Natural killer cell (primary cell): Measurements from ENCODE around the gene NKIRAS2. TPM values are rescaled to one million over a fixed set of nuclear protein-coding genes. Genes with fewer than 3 reads are reported as not detected.

Experiments
- ATAC-seq, 3 donors: fragments of 150-1000 bp in 2 of 3; fragments of 200-7000 bp in 1 of 3; cut with Tn5 transposase; 1 replicate in 1 of 3; 2 replicates in 2 of 3; pipeline ENCODE4 v1.10.0; 2021; ENCODE audit warnings: mild to moderate bottlenecking in 2 of 3, moderate library complexity in 2 of 3
- DNase-seq, 2 donors: peaks; one replicate each; pipeline versions ENCODE4 v3.0.0 to v3.0.0-alpha.2; 2013 to 2021; ENCODE audit warnings: mixed read lengths in 1 of 2
- H3K27ac ChIP-seq: one replicate; pipeline ENCODE4 v1.5.1; 2013; ENCODE audit warnings: mild to moderate bottlenecking, low read length
- H3K27me3 ChIP-seq: one replicate; pipeline ENCODE4 v1.6.1; 2013; ENCODE audit warnings: low read length; ENCODE audit not compliant: control insufficient read depth, insufficient read depth
- H3K36me3 ChIP-seq: one replicate; pipeline ENCODE4 v1.6.1; 2013; ENCODE audit warnings: low read length; ENCODE audit not compliant: control insufficient read depth, insufficient read depth
- H3K4me1 ChIP-seq: one replicate; pipeline ENCODE4 v1.6.1; 2013; ENCODE audit warnings: low read length; ENCODE audit not compliant: control insufficient read depth, insufficient read depth
- H3K4me3 ChIP-seq: one replicate; pipeline ENCODE4 v1.5.1; 2013; ENCODE audit warnings: low read length
- H3K9me3 ChIP-seq: one replicate; pipeline ENCODE4 v1.6.1; 2013; ENCODE audit warnings: low read length; ENCODE audit not compliant: control insufficient read depth, insufficient read depth
- H3K27ac Mint-ChIP-seq, 2 donors: one replicate each; pipeline ENCODE4 v1.8.0; 2022; ENCODE audit warnings: mild to moderate bottlenecking in 2 of 2, mixed read lengths in 2 of 2, moderate library complexity in 1 of 2
- H3K27me3 Mint-ChIP-seq, 2 donors: one replicate each; pipeline ENCODE4 v1.8.0; 2022; ENCODE audit warnings: low read depth in 2 of 2, mixed read lengths in 2 of 2
- H3K36me3 Mint-ChIP-seq: one replicate; pipeline ENCODE4 v1.8.0; 2022; ENCODE audit warnings: mixed read lengths
- H3K4me1 Mint-ChIP-seq, 2 donors: one replicate each; pipeline ENCODE4 v1.8.0; 2022; ENCODE audit warnings: mixed read lengths in 2 of 2
- H3K4me3 Mint-ChIP-seq: one replicate; pipeline ENCODE4 v1.8.0; 2022; ENCODE audit warnings: mild to moderate bottlenecking, moderate library complexity, mixed read lengths
- H3K9me3 Mint-ChIP-seq, 2 donors: one replicate each; pipeline ENCODE4 v1.8.0; 2022; ENCODE audit warnings: mixed read lengths in 2 of 2
- WGBS: methylation state at CpG from one replicate; pipeline ENCODE4 v1.1.7; 2013; ENCODE audit warnings: missing lambda C conversion rate; ENCODE audit not compliant: insufficient coverage; 5-methylcytosine and 5-hydroxymethylcytosine counted together
- intact Hi-C: fragments of 100-400 bp; cut with micrococcal nuclease; formaldehyde crosslinking; loops from one replicate; pipeline ENCODE4 v1.14.2; 2022
- total RNA-seq, 4 donors: library from RNA; stranded (reverse); fragments of 120-200 nt in 1 of 4; gene quantifications; one replicate each; pipeline versions ENCODE4 v1.2.3 to v1.2.4, GENCODE V29; 2013 to 2022
- TF ChIP-seq, protein P1 (sequence below): fragments of 200-600 bp; IDR thresholded peaks from one replicate; pipeline ENCODE4 v1.8.0; 2022; ENCODE audit warnings: antibody characterized with exemption

The NKIRAS2 gene
- total RNA-seq, 3 donors from 2014 or later (not counting 1 experiment from before 2014, with no cell fraction given), result 17.5 to 20.9 (median 19.3) TPM

DNA sequence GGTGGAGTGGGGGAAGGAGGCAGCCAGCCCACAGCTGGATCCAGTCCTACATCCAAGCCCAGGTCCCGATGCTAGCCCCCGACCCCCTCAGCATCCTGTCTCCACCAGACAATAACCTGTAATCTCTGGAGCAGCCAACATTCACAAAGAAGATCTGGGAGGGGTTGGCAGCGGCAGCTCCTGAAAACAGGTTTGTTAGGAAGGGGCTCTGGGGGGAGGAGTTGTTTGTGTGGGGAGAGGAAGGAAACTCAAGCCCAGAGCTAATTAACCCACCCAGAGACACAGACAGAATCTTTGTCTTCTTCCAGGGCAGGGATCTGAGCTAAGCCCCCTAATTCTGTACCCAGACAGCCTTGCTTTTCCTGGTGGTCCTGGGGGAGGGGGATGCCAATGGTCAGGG, 35.1 kb downstream of the NKIRAS2 start:
- intact Hi-C loops, result no loop called here
- TF ChIP-seq, protein P1, sequence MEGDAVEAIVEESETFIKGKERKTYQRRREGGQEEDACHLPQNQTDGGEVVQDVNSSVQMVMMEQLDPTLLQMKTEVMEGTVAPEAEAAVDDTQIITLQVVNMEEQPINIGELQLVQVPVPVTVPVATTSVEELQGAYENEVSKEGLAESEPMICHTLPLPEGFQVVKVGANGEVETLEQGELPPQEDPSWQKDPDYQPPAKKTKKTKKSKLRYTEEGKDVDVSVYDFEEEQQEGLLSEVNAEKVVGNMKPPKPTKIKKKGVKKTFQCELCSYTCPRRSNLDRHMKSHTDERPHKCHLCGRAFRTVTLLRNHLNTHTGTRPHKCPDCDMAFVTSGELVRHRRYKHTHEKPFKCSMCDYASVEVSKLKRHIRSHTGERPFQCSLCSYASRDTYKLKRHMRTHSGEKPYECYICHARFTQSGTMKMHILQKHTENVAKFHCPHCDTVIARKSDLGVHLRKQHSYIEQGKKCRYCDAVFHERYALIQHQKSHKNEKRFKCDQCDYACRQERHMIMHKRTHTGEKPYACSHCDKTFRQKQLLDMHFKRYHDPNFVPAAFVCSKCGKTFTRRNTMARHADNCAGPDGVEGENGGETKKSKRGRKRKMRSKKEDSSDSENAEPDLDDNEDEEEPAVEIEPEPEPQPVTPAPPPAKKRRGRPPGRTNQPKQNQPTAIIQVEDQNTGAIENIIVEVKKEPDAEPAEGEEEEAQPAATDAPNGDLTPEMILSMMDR, result no peak
- no CpG with 5 or more reads among the region's 3 CpGs for WGBS
- Mint-ChIP-seq H3K4me1 (peaks cover 5 to 8% of the 10 kb centered on the region in 2 donors), H3K27ac (no peak overlapping the region), H3K9me3 (no peaks in the 10 kb centered on the region), H3K27me3 (peaks cover 15 to 19% of the 10 kb centered on the region in 2 donors), H3K4me3 (no peak overlapping the region), H3K36me3 (no peaks in the 10 kb centered on the region)
- Histone ChIP-seq H3K27ac (no peak overlapping the region), H3K9me3 (no peaks in the 10 kb centered on the region), H3K4me3 (no peak overlapping the region), H3K27me3 (peaks cover 7% of the 10 kb centered on the region), H3K4me1 (peaks cover 7% of the 10 kb centered on the region), H3K36me3 (no peaks in the 10 kb centered on the region)
- no peak for ATAC-seq
- DNase-seq, result no peak

DNA sequence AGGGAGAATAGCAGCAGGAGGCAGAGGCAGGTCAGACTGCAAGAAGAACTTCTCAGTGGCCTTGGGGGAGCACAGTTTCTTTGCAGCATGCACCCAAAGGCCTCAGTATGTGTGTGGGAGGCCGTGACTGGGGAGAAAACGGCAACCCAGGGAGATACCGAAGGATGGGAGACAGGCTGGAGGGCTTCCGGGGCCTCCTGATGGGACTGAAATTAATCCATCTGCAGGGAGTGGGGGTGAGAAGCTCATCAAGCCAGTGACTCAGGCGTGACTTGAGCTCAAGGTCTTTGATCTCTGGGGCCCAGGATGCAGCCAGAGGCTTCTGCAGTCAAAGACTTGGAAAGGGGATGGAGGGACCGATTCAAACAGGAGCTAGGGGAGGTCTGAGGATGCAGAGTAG, 35.6 kb downstream of the NKIRAS2 start:
- intact Hi-C loops, result no loop called here
- TF ChIP-seq, protein P1, result no peak
- Mint-ChIP-seq H3K27me3 (peaks cover 15 to 19% of the 10 kb centered on the region in 2 donors), H3K36me3 (no peaks in the 10 kb centered on the region), H3K4me3 (no peak overlapping the region), H3K4me1 (peaks cover 5 to 8% of the 10 kb centered on the region in 2 donors), H3K27ac (no peak overlapping the region), H3K9me3 (no peaks in the 10 kb centered on the region)
- DNase-seq, result no peak
- WGBS, result 89% methylated on average over 6 of the region's 6 CpGs
- ATAC-seq, result no peak
- Histone ChIP-seq H3K27me3 (peaks cover 7% of the 10 kb centered on the region), H3K27ac (no peak overlapping the region), H3K9me3 (no peaks in the 10 kb centered on the region), H3K36me3 (no peaks in the 10 kb centered on the region), H3K4me3 (no peak overlapping the region), H3K4me1 (peaks cover 5% of the 10 kb centered on the region)

DNA sequence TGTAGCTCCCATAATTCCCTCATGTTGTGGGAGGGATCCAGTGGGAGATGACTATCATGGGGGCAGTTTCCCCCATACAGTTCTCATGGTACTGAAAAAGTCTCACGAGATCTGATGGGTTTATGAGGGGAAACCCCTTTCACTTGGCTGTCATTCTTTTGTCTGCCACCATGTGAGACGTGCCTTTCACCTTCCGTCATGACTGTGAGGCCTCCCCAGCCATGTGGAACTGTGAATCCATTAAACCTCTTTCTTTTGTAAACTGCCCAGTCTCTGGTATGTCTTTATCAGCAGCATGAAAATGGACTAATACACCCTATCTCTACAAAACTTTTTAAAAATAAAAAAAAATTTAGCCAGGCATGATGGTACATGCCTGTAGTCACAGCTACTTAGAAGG, 36.7 kb downstream of the NKIRAS2 start:
- TF ChIP-seq, protein P1, result no peak
- H3K9me3 Mint-ChIP-seq, result no peaks in the 10 kb centered on the region
- peaks cover 4 to 12% of the 10 kb centered on the region in 2 donors for H3K27me3 Mint-ChIP-seq
- no peaks in the 10 kb centered on the region for H3K4me1 Mint-ChIP-seq
- H3K36me3 Mint-ChIP-seq, result no peaks in the 10 kb centered on the region
- WGBS, result 64% methylated on average over 3 of the region's 3 CpGs
- Histone ChIP-seq H3K9me3 (no peaks in the 10 kb centered on the region), H3K4me1 (no peaks in the 10 kb centered on the region), H3K27ac (no peak overlapping the region), H3K27me3 (peaks cover 7% of the 10 kb centered on the region), H3K36me3 (no peaks in the 10 kb centered on the region), H3K4me3 (no peak overlapping the region)
- intact Hi-C loops, result no loop called here
- no peak for ATAC-seq
- DNase-seq, result no peak
- H3K4me3 Mint-ChIP-seq, result no peak overlapping the region
- no peak overlapping the region for H3K27ac Mint-ChIP-seq

DNA sequence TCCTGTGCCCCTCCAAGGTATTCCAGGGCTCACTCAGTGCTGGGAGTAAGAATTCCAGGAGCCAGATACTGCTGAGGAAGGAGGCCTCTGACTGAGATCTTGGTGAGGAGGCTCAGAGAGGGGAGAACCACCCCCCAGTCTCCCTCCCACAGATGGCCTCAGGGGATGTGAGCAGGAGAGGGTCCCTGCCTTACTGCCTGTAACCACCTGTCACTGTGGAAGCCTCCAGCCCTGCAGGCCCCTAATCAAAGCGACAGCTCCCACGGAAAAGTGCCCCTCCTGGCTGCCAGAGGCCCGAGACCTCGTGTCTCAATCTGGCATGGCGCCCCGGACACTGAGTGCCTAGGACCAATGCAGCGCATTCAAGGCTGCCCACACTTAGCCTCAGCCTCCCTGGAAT, 38.2 kb downstream of the NKIRAS2 start:
- ATAC-seq (no peak), DNase-seq (no peak)
- H3K36me3 Mint-ChIP-seq, result no peaks in the 10 kb centered on the region
- TF ChIP-seq, protein P1, result no peak
- H3K36me3 ChIP-seq, result no peaks in the 10 kb centered on the region
- H3K27me3 Mint-ChIP-seq, result peaks cover 0 to 6% of the 10 kb centered on the region in 2 donors
- H3K27ac Mint-ChIP-seq, result no peak overlapping the region
- intact Hi-C loops, result no loop called here
- no peak overlapping the region for H3K27ac ChIP-seq
- no peak overlapping the region for H3K4me3 Mint-ChIP-seq
- H3K27me3 ChIP-seq, result peaks cover 5% of the 10 kb centered on the region
- 86% methylated on average over 7 of the region's 7 CpGs for WGBS
- H3K4me3 ChIP-seq, result no peak overlapping the region
- no peaks in the 10 kb centered on the region for H3K9me3 Mint-ChIP-seq
- no peaks in the 10 kb centered on the region for H3K9me3 ChIP-seq
- H3K4me1 Mint-ChIP-seq, result no peaks in the 10 kb centered on the region
- no peaks in the 10 kb centered on the region for H3K4me1 ChIP-seq
